ENCODE data around the gene CRTAC1.

Gene CRTAC1

DNA sequence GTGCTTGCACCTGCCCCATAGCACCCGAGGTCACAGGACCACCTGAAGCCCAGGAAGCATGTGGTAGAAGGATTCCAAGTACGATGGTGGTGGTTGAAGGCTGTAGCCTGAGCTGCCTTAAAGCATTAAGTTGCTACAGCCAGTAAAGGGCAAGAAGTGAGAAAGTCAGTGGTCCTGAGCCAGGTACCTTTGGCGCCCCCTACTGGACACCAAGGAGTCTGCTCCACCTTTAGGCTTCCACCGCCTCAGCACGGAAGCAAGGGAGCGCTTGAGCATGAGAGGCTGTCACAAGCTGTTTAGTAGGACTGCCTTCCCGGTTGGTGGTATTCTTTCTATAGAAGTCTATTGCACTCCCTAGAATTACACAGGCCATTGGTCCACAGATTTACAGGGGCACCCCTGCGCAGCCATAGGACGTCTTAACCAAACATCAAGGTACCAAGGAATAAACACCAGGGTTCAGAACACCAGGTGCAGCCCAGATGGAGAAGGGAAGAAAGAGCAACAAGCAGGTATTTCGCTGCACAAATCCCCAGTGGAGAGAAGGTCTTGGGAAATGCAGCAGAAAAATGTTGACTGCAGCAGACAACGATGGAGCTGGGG, 2.2 kb downstream of the CRTAC1 start:
- H3K4me1 ChIP-seq, result peaks cover 6% of the 10 kb centered on the region
- H3K9ac ChIP-seq, result no peak overlapping the region
- no peak overlapping the region for H2AFZ ChIP-seq
- H3K79me2 ChIP-seq, result no peaks in the 10 kb centered on the region
- no peaks in the 10 kb centered on the region for H3K36me3 ChIP-seq (ENCODE audit: control insufficient read depth, insufficient read depth, low read length)
- no peak overlapping the region for H3K4me3 ChIP-seq (ENCODE audit: low read depth, low read length)
- no peak overlapping the region for H3K27ac ChIP-seq
- H3K4me2 ChIP-seq (ENCODE audit: low read length), result no peak overlapping the region
- TF ChIP-seq, protein P1, sequence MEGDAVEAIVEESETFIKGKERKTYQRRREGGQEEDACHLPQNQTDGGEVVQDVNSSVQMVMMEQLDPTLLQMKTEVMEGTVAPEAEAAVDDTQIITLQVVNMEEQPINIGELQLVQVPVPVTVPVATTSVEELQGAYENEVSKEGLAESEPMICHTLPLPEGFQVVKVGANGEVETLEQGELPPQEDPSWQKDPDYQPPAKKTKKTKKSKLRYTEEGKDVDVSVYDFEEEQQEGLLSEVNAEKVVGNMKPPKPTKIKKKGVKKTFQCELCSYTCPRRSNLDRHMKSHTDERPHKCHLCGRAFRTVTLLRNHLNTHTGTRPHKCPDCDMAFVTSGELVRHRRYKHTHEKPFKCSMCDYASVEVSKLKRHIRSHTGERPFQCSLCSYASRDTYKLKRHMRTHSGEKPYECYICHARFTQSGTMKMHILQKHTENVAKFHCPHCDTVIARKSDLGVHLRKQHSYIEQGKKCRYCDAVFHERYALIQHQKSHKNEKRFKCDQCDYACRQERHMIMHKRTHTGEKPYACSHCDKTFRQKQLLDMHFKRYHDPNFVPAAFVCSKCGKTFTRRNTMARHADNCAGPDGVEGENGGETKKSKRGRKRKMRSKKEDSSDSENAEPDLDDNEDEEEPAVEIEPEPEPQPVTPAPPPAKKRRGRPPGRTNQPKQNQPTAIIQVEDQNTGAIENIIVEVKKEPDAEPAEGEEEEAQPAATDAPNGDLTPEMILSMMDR (IDR thresholded peaks at IDR 0.05), result peak; percentile 77
- no peaks in the 10 kb centered on the region for H3K9me3 ChIP-seq (ENCODE audit: control insufficient read depth, low read length)
- H3K27me3 ChIP-seq (ENCODE audit: control insufficient read depth, insufficient read depth, low read length), result peaks cover 7% of the 10 kb centered on the region

DNA sequence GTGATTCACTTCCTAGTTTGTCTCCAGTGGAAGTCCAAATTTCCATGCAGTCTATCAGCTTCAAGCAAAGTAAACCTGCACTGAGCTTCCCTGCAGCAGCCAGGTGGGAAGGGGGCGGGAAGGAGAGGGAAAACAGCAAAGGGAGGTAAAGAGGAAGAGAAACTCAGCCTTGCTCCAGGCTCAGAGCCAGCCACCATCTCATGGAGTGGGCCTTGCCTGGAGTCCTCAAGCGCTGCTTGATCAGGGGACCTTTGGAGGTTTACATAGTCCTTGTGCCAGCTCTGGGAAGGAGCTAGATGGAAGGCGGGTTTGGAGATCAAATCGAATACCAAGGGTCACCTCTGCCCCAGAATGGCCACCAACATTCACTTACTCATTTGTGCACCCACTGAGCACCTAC, 7.4 kb downstream of the CRTAC1 start:
- H3K4me3 ChIP-seq (ENCODE audit: low read depth, low read length), result no peak overlapping the region
- no peak overlapping the region for H3K9ac ChIP-seq
- H3K27ac ChIP-seq, result no peak overlapping the region
- H3K9me3 ChIP-seq (ENCODE audit: control insufficient read depth, low read length), result no peaks in the 10 kb centered on the region
- H3K27me3 ChIP-seq (ENCODE audit: control insufficient read depth, insufficient read depth, low read length), result no peaks in the 10 kb centered on the region
- no peak overlapping the region for H3K4me2 ChIP-seq (ENCODE audit: low read length)
- H3K4me1 ChIP-seq, result no peaks in the 10 kb centered on the region
- H3K36me3 ChIP-seq (ENCODE audit: control insufficient read depth, insufficient read depth, low read length), result no peaks in the 10 kb centered on the region
- no peaks in the 10 kb centered on the region for H3K79me2 ChIP-seq
- TF ChIP-seq, protein P1 (IDR thresholded peaks at IDR 0.05), result no peak
- H2AFZ ChIP-seq, result no peak overlapping the region

DNA sequence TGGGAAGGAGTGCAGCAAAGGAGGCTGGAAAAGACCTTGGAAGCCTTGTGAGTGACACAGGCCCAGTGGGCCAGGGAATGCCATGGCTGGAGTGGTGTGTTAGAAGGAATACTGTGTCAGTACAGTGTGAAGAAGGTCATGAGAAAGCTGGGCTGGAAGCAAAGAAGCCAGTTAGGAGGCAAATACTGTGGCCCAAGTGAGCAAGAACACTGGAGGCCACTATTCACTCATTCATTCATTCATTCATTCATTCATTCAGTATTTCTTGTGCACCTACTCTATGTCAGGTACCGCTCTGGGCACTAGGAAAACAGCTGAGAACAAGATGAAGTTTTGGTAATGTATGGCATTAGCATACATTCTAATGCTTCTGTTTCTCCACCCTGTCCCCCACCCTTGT, 9.6 kb downstream of the CRTAC1 start:
- no peak overlapping the region for H2AFZ ChIP-seq
- no peaks in the 10 kb centered on the region for H3K36me3 ChIP-seq (ENCODE audit: control insufficient read depth, insufficient read depth, low read length)
- H3K4me2 ChIP-seq (ENCODE audit: low read length), result no peak overlapping the region
- H3K27me3 ChIP-seq (ENCODE audit: control insufficient read depth, insufficient read depth, low read length), result no peaks in the 10 kb centered on the region
- H3K4me3 ChIP-seq (ENCODE audit: low read depth, low read length), result no peak overlapping the region
- TF ChIP-seq, protein P1 (IDR thresholded peaks at IDR 0.05), result no peak
- no peak overlapping the region for H3K27ac ChIP-seq
- no peaks in the 10 kb centered on the region for H3K79me2 ChIP-seq
- H3K4me1 ChIP-seq, result no peaks in the 10 kb centered on the region
- H3K9me3 ChIP-seq (ENCODE audit: control insufficient read depth, low read length), result no peaks in the 10 kb centered on the region
- H3K9ac ChIP-seq, result no peak overlapping the region

DNA sequence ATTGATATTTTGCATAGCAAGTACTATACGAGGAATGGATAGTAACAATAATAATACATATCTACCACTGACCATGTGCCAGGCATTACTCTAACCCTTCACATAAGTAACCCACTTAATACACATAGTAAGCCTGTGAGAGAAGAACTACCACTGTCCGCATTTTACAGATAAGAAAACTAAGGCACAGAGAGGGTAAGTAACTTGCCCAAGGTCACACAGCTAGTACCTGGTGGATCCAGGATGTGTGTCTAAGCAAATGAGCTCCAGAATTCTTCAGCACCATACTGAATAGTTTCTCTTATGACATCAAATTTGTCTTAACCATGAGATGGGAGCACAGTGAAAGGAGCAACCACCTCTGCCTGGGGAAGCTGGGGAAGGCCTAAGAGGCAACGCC, 10.2 kb downstream of the CRTAC1 start:
- Histone ChIP-seq H3K36me3 (ENCODE audit: control insufficient read depth, insufficient read depth, low read length) (no peaks in the 10 kb centered on the region), H3K27me3 (ENCODE audit: control insufficient read depth, insufficient read depth, low read length) (no peaks in the 10 kb centered on the region)

DNA sequence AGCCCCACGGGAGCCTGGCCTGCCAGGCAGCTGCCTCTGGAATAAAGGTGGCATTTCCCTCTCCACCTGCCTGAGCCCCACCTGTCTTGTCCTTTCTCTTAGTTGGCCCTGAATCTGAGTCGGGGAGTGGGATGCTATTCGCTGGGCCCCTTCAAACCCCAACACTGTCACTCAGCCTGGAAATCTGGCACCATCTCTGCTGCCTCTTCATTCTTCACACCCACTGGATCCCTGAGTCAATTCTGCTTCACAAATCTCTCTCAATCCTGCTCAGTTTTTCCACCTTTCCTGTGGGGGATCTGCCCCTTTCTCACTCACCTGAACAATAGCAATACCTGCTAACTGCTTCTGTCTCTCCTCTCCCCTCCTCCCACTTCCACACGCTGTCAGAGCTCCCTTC, 10.6 kb downstream of the CRTAC1 start:
- Histone ChIP-seq H2AFZ (no peak overlapping the region), H3K9ac (no peak overlapping the region), H3K27me3 (ENCODE audit: control insufficient read depth, insufficient read depth, low read length) (no peaks in the 10 kb centered on the region)

More for the DNA sequence above, 10.2 kb downstream of the CRTAC1 start:
- H3K4me2 ChIP-seq (ENCODE audit: low read length), result no peak overlapping the region
- H2AFZ ChIP-seq, result no peak overlapping the region
- H3K4me3 ChIP-seq (ENCODE audit: low read depth, low read length), result no peak overlapping the region
- H3K9ac ChIP-seq, result no peak overlapping the region
- H3K4me1 ChIP-seq, result no peaks in the 10 kb centered on the region
- TF ChIP-seq, protein P1 (IDR thresholded peaks at IDR 0.05), result no peak
- H3K27ac ChIP-seq, result no peak overlapping the region
- no peaks in the 10 kb centered on the region for H3K9me3 ChIP-seq (ENCODE audit: control insufficient read depth, low read length)
- H3K79me2 ChIP-seq, result no peaks in the 10 kb centered on the region

More for the DNA sequence above, 10.6 kb downstream of the CRTAC1 start:
- no peaks in the 10 kb centered on the region for H3K79me2 ChIP-seq
- H3K4me2 ChIP-seq (ENCODE audit: low read length), result no peak overlapping the region
- H3K36me3 ChIP-seq (ENCODE audit: control insufficient read depth, insufficient read depth, low read length), result no peaks in the 10 kb centered on the region
- TF ChIP-seq, protein P1 (IDR thresholded peaks at IDR 0.05), result no peak
- no peaks in the 10 kb centered on the region for H3K4me1 ChIP-seq
- H3K27ac ChIP-seq, result no peak overlapping the region
- H3K9me3 ChIP-seq (ENCODE audit: control insufficient read depth, low read length), result no peaks in the 10 kb centered on the region
- no peak overlapping the region for H3K4me3 ChIP-seq (ENCODE audit: low read depth, low read length)
